ENCODE data around the gene ABLIM2. TPM values are rescaled to one million over a fixed set of nuclear protein-coding genes. Genes with fewer than 3 reads are reported as not detected.
A peak's percentile ranks its signal among the peaks of the same experiment; 100 is the strongest.
"Not testable (repeated sequence)": the region's sequence is repeated elsewhere in the genome, so short reads cannot be mapped to it uniquely, and the experiment has no call there.

Gene ABLIM2
- total RNA-seq, 1 donor from 2014 or later: 2.6 TPM

DNA sequence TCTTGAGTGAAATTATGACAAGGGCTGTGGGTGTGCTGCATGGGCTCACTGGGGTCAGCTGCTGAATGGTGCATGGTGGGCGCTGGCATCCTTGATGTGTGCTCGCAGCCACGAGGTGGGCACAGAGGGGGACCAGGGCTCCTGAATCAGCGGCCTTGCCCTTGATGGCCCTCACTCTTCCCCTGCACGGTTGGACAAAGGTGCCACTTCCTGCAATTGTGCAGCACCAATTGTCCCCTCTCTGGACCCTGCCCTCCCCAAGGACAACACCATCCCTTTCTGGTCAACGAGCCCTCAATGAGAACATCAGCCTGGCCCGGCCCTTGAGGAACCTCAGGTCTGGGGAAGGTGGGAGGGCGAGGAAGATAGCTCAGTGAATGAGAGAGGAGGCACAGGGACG lies 16.1 kb downstream of the ABLIM2 start:
- no peak for DNase-seq (ENCODE audit: low read depth in 2 of 2)

DNA sequence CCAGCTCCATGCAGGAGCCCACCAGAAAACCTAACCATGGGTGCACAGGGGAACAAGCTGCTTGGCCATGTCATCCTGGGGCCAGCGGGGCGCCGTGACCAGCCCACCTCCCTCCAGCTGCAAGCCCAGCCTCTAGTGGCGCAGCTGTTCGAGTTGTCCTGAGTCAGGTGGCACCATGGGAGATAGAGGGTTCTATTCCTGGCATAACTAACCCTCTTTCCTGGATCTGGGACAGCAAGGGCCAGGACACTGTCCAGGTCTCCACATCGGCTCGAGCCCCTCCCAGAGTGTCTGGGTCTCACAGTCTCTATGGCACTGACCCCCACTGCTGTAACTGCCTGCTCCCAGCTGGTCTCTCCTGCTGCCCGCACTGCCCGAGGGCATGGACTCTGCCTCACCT lies 16.7 kb downstream of the ABLIM2 start:
- DNase-seq (ENCODE audit: low read depth in 2 of 2): no peak

- no peak for DNase-seq (ENCODE audit: low read depth in 2 of 2)
These were observed 17.7 kb downstream of the ABLIM2 start for GRCh38 chr4:8140915-8141314.

DNA sequence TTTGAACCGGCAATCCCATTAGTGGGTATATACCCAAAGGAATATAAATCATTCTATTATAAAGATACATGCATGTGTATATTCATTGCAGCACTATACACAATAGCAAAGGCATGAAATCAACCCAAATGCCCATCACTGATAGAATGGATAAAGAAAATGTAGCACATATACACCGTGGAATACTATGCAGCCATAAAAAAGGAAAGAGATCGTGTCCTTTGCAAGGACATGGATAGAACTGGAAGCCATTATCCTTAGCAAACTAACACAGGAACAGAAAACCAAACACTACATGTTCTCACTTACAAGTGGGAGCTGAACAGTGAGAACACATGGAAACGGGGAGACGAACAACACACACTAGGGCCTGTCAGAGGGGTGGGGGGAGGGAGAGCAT lies 18.9 kb downstream of the ABLIM2 start:
- DNase-seq (ENCODE audit: low read depth in 2 of 2): not testable (repeated sequence)

DNA sequence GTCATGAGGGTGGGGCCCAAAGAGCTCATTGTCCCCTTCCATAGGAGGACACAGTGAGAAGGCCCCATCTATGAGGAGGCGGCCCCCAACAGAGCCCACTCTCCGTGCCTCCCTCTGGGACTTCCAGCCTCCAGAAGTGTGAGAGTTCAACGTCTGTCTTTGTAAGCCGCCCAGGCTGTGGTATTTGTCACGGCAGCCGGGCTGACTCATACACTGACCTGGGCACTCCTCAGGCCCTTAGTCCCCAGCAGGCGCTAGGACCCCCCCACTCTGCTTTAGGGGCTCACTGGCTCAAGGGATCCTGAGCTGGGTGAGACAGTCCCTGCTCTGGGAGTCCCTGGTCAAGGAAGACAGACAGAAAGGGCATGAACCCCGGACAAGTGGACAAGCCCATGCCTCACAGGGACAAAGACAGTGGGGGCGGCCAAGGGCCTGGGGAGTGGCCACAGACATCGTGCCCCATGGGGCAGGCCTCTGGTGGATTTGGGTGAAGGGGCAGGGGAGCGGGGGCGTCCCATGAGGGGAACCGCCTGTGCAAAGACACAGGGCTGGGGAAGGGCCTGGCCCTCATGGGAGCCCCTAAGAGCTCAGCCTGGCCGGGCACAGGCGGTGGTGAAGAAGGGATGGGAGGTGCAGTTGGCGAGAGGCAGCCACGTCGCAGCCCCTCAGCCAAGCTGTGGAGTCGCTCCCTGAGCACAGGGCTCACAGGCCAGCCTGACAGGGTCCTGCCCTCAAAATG lies 21.5 kb downstream of the ABLIM2 start:
- DNase-seq (ENCODE audit: low read depth in 2 of 2): no peak

DNA sequence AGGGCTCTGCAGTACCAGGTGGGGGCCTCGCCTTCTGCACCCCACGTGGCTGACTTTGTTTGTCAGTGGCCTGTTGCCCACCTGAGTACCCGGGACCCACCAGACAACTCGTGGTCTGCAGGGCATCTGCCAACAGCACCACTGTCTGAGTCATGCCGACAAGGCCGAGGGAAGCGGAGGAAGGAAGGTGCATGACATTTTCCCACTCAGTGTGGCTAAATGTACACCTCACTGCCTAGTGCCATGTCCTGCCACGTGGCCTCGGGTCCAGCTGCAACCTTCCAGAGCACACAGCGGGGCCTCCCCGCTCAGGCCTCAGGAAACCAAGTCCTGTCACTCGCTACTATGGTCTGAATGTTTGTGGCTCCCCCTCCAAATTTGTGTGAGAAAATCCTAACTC lies 22.1 kb downstream of the ABLIM2 start:
- DNase-seq (ENCODE audit: low read depth in 2 of 2): peak; percentile 70 to 82

DNA sequence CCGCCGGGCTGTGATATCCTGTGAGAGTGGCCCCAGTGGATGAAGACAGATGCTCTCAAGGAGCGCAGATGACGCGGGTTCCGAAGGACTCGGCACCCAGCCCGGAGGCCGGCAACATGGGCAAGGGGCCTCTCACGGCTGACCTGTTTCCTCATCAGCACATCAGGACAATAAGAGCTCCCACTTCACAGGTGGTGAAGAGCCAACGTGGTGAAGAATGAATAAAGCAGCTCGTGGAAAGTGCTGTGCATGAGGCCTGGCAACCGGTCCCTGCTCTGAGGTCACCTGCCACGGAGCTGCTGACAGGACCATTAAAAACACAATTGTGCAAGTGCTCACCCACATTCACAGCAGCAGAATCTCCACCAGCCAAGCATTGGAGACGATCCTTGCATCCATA lies 22.9 kb downstream of the ABLIM2 start:
- DNase-seq (ENCODE audit: low read depth in 2 of 2): no peak

DNA sequence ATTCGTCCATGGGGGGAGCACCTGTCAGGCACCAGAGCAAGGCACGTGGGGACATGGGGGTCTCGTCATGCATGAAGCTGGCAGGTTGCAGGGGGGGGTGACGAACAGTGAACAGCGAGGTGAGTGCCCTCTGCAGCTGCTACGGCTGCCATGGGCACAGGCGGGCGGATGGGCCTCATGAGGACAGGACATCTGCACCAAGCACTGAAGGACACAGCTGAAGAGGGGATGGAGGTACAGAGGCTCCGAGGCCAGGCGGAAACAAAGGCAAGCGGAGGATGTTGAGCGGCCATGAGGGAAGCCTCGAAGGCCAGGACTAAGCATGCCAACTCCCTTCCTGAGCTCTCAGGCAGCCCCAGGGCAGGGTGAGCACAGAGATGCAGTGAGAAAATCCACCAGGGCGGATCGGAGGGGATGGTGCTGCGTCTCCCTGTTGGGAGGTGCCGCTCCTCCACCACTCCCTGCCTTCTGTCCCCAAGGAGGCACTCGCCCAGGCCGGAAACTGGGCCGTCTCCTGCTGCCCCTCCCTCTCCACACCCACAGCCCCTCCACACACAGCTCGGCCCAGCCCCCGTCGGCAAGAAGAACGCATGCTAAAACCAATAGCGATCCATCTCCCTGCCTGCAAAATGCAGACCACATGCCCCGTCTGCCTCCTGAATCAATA lies 24.6 kb downstream of the ABLIM2 start:
- DNase-seq (ENCODE audit: low read depth in 2 of 2): no peak

GRCh38 chr4:8132947-8133705 lies 25.5 kb downstream of the ABLIM2 start:
- no peak for DNase-seq (ENCODE audit: low read depth in 2 of 2)

- no peak for DNase-seq (ENCODE audit: low read depth in 2 of 2)
These were observed 26.2 kb downstream of the ABLIM2 start for GRCh38 chr4:8132400-8132799.

DNA sequence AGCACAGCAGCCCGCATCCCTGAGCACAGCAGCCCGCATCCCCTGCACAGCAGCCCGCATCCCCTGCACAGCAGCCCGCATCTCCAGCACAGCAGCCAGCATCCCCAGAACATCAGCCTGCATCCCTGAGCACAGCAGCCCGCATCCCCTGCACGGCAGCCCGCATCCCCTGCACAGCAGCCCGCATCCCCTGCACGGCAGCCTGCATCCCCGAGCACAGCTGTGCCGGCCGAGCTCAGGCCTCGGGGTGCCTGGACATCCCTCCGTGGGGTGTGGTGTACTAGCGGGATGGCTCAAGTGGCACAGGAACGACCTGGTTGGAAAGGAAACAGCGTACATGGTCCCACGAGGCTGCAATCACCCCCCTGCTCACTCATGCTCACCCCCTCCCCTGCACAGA lies 26.8 kb downstream of the ABLIM2 start:
- DNase-seq (ENCODE audit: low read depth in 2 of 2): no peak

GRCh38 chr4:8131210-8131609 lies 27.4 kb downstream of the ABLIM2 start:
- no peak for DNase-seq (ENCODE audit: low read depth in 2 of 2)

- no peak for DNase-seq (ENCODE audit: low read depth in 2 of 2)
These were observed 28.1 kb downstream of the ABLIM2 start for GRCh38 chr4:8130346-8131066.

GRCh38 chr4:8129785-8130184 lies 28.8 kb downstream of the ABLIM2 start:
- no peak for DNase-seq (ENCODE audit: low read depth in 2 of 2)

DNA sequence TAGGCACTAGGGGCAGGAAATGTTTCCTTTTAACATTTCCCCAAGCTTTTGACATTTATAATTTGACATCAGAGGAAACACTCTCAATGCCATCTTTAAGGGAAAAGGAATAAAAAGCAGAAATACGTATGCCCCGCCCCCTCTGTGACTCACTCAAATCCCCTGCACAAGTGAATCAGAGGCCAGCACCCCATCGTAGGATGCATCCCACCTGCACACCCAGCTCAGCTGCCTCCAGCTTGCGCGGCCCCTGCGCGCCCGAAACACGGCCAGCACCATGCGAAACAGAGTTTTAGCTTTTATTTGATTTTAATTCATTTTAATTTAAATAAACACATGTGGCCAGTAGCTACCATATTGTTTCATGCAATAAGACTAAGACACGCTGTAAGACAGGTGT lies 29.5 kb downstream of the ABLIM2 start:
- no peak for DNase-seq (ENCODE audit: low read depth in 2 of 2)

DNA sequence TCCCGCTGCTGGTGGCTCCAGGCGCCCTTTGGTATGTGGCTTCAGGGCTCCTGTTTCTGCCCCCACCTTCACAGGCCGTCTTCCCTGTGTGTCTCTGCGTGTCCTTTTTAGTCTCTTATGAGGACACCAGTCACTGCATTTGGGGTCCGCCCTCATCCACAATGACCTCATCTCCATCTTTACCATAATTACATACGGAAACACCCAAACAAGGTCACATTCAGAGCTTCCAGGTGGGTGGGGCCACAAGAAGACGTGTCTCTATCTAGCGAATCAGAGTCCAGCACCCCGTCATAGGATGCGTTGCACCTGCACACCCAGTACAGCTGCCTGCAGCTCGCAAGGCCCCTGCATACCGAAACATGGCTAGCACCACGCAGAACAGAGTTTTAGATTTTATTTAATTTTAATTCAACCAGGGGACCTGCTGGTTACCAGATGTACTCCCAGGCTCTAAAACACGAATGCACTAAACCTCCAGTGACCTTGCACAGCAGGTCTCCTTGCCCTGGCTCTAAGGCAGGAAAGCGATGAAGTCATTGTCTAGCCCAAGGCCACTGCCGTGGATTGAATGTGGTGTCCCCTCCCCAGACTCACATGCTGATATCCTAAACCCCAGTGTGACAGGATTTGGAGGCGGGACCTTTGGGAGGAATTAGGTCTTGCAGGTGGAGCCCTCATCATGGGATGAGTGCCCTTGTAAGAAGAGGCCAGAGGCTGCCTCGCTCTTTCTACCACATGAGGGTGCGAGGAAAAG lies 30.3 kb downstream of the ABLIM2 start:
- no peak for DNase-seq (ENCODE audit: low read depth in 2 of 2)

- no peak for DNase-seq (ENCODE audit: low read depth in 2 of 2)
These were observed 31.4 kb downstream of the ABLIM2 start for GRCh38 chr4:8127051-8127826.

GRCh38 chr4:8126523-8126922 lies 32.1 kb downstream of the ABLIM2 start:
- no peak for DNase-seq (ENCODE audit: low read depth in 2 of 2)

- DNase-seq (ENCODE audit: low read depth in 2 of 2): no peak
These were observed 33.0 kb downstream of the ABLIM2 start for GRCh38 chr4:8125526-8126056.

- no peak for DNase-seq (ENCODE audit: low read depth in 2 of 2)
These were observed 34.7 kb downstream of the ABLIM2 start for GRCh38 chr4:8123870-8124269.
